CD4-positive, alpha-beta T cell treated with Interleukin-6 for 4 hours (primary cell): ENCODE data around the gene EGFLAM.

Source experiments
- DNase-seq: peaks from one replicate; pipeline ENCODE4 v3.0.0-alpha.2; 2020; ENCODE audit warnings: mixed read lengths

The EGFLAM gene

GRCh38 chr5:38479315-38479904, 221.1 kb downstream of the EGFLAM start:
- DNase-seq, result no peak

GRCh38 chr5:38483805-38484398, 225.5 kb downstream of the EGFLAM start:
- no peak for DNase-seq

GRCh38 chr5:38494175-38494574, 235.8 kb downstream of the EGFLAM start:
- DNase-seq, result no peak

GRCh38 chr5:38494763-38495162, 236.4 kb downstream of the EGFLAM start:
- no peak for DNase-seq

GRCh38 chr5:38497946-38498345, 239.6 kb downstream of the EGFLAM start:
- no peak for DNase-seq

GRCh38 chr5:38500573-38501260, 242.4 kb downstream of the EGFLAM start:
- no peak for DNase-seq

- no peak for DNase-seq
These were observed 247.9 kb downstream of the EGFLAM start for GRCh38 chr5:38506302-38506701.

GRCh38 chr5:38509185-38509584, 250.8 kb downstream of the EGFLAM start:
- no peak for DNase-seq
